ENCODE data around the gene REM2.

Gene REM2

GRCh38 chr14:22872033-22872832, 10.8 kb upstream of the REM2 start:
- DNase-seq (ENCODE audit: low spot score) = peak; percentile 85

GRCh38 chr14:22872833-22873520, 10.0 kb upstream of the REM2 start:
- DNase-seq (ENCODE audit: low spot score) = peak; percentile 10
- no peak for TF ChIP-seq CTCF (IDR thresholded peaks at IDR 0.05; ENCODE audit: extremely low read depth, missing control alignments)

More at GRCh38 chr14:22872033-22872832, 10.8 kb upstream of the REM2 start:
- peak; percentile 93 for TF ChIP-seq CTCF (IDR thresholded peaks at IDR 0.05; ENCODE audit: extremely low read depth, missing control alignments)

- TF ChIP-seq CTCF (IDR thresholded peaks at IDR 0.05; ENCODE audit: extremely low read depth, missing control alignments) = no peak
- DNase-seq (ENCODE audit: low spot score) = peak; percentile 7
Observed at GRCh38 chr14:22875003-22875747, 7.8 kb upstream of the REM2 start.

- no peak for DNase-seq (ENCODE audit: low spot score)
- TF ChIP-seq CTCF (IDR thresholded peaks at IDR 0.05; ENCODE audit: extremely low read depth, missing control alignments) = no peak
Observed at GRCh38 chr14:22875748-22876319, 7.2 kb upstream of the REM2 start.

- no peak for TF ChIP-seq CTCF (IDR thresholded peaks at IDR 0.05; ENCODE audit: extremely low read depth, missing control alignments)
- DNase-seq (ENCODE audit: low spot score) = no peak
Observed at GRCh38 chr14:22877000-22877501, 6.0 kb upstream of the REM2 start.

- peak; percentile 6 for DNase-seq (ENCODE audit: low spot score)
- no peak for TF ChIP-seq CTCF (IDR thresholded peaks at IDR 0.05; ENCODE audit: extremely low read depth, missing control alignments)
Observed at GRCh38 chr14:22878271-22879246, 4.5 kb upstream of the REM2 start.
